Gastroesophageal sphincter (tissue), 4 donors: ENCODE measurements around the gene NOP10. TPM values are rescaled to one million over a fixed set of nuclear protein-coding genes. Genes with fewer than 3 reads are reported as not detected.

Experiments
- ATAC-seq: fragments of 150-250 bp; one replicate; pipeline ENCODE4 v1.9.1; 2016; ENCODE audit warnings: mild to moderate bottlenecking, moderate library complexity
- H3K27ac ChIP-seq, 4 donors: fragments of 200-600 bp; sonication (generic) in 3 of 4; 1 replicate in 3 of 4; 2 replicates in 1 of 4; pipeline ENCODE4 v1.5.1; 2016 to 2019
- H3K27me3 ChIP-seq: fragments of 200-600 bp; sonication (generic); one replicate; pipeline ENCODE4 v1.5.1; 2019
- H3K36me3 ChIP-seq, 2 donors: fragments of 200-600 bp; sonication (generic); one replicate each; pipeline ENCODE4 v1.5.1; 2019; ENCODE audit warnings: control low read depth in 1 of 2
- H3K4me1 ChIP-seq, 3 donors: fragments of 200-600 bp; sonication (generic); 1 replicate in 2 of 3; 2 replicates in 1 of 3; pipeline ENCODE4 v1.5.1; 2016 to 2019; ENCODE audit warnings: control low read depth in 2 of 3
- H3K4me3 ChIP-seq, 2 donors: fragments of 200-600 bp; sonication (generic); one replicate each; pipeline ENCODE4 v1.5.1; 2019; ENCODE audit warnings: mild to moderate bottlenecking in 1 of 2, moderate library complexity in 1 of 2
- H3K9me3 ChIP-seq, 3 donors: fragments of 200-600 bp; sonication (generic); one replicate each; pipeline ENCODE4 v1.5.1; 2017 to 2019; ENCODE audit warnings: control low read depth in 2 of 3
- EP300 ChIP-seq: sonication (generic); formaldehyde crosslinking; IDR thresholded peaks from one replicate; pipeline ENCODE4 v1.6.1; 2017; ENCODE audit warnings: antibody characterized with exemption, mild to moderate bottlenecking
- POLR2A ChIP-seq, 2 donors: fragments of 450-650 bp; IDR thresholded peaks; one replicate each; pipeline ENCODE4 v1.6.1; 2017; ENCODE audit warnings: antibody characterized with exemption in 2 of 2, mild to moderate bottlenecking in 2 of 2, moderate library complexity in 1 of 2
- POLR2AphosphoS5 ChIP-seq: sonication (generic); formaldehyde crosslinking; IDR thresholded peaks from one replicate; pipeline ENCODE4 v1.6.1; 2017; ENCODE audit warnings: antibody characterized with exemption
- WGBS, 2 donors: methylation state at CpG; one replicate each; pipeline ENCODE4 v1.1.5; 2018; ENCODE audit warnings: low coverage in 1 of 2; 5-methylcytosine and 5-hydroxymethylcytosine counted together
- total RNA-seq, 4 donors: library from RNA; depleted of rRNA; stranded (reverse); fragments of >200 nt; gene quantifications; one replicate each; pipeline ENCODE4 v1.1.0, GENCODE V29; 2016
- TF ChIP-seq, protein P1 (sequence below), 4 experiments: fragments of 200-600 bp in 2 of 4; fragments of 450-650 bp in 2 of 4; sonication (generic) in 1 of 4; IDR thresholded peaks; one replicate each; pipeline ENCODE4 v1.5.1; 2017 to 2019; ENCODE audit warnings: antibody characterized with exemption in 4 of 4, mild to moderate bottlenecking in 2 of 4, moderate library complexity in 2 of 4

Gene NOP10
- total RNA-seq, 4 donors from 2014 or later, result 93.3 to 128 (median 108) TPM

DNA sequence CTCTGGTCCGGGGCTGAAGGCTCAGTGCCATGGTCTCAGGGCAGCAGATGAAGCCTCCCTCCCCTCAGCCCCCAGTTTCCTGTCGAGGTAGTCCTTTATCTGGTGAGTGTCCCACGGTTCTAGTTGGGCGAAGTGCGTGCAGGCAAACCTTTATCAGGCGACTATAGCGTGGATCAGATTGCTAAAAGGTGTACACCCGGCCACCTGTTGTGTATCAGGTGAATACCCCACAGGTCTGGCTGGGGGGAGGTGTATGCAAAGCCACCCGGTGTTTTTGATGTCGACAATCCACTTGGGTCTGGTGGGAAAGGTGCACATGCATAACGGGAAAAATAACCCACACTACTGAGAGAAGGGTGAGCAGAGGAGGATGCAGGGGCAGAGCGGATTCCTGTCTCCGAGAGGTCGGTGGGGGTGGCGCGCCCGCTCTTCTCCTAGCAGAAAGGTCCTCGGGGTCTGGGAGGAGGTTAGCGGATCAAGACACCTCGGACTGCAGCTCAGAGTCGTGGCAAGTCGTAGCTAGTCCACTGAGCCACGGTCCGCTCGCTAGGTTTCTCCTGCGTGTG is 5.9 kb downstream of the NOP10 start:
- TF ChIP-seq, protein P1, sequence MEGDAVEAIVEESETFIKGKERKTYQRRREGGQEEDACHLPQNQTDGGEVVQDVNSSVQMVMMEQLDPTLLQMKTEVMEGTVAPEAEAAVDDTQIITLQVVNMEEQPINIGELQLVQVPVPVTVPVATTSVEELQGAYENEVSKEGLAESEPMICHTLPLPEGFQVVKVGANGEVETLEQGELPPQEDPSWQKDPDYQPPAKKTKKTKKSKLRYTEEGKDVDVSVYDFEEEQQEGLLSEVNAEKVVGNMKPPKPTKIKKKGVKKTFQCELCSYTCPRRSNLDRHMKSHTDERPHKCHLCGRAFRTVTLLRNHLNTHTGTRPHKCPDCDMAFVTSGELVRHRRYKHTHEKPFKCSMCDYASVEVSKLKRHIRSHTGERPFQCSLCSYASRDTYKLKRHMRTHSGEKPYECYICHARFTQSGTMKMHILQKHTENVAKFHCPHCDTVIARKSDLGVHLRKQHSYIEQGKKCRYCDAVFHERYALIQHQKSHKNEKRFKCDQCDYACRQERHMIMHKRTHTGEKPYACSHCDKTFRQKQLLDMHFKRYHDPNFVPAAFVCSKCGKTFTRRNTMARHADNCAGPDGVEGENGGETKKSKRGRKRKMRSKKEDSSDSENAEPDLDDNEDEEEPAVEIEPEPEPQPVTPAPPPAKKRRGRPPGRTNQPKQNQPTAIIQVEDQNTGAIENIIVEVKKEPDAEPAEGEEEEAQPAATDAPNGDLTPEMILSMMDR (IDR thresholded peaks at IDR 0.05), result no peak
- no peak for TF ChIP-seq EP300
- TF ChIP-seq POLR2A (IDR thresholded peaks at IDR 0.05), result no peak
- no peak for TF ChIP-seq POLR2AphosphoS5
- peak; percentile 6 for ATAC-seq

GRCh38 chr15:34336231-34336990 is 6.5 kb downstream of the NOP10 start:
- Histone ChIP-seq H3K27ac (peak overlapping the region in 3 of 4 donors; percentile 9 to 90 (median 85)), H3K36me3 (peaks cover 0 to 19% of the 10 kb centered on the region in 2 donors), H3K9me3 (no peaks in the 10 kb centered on the region), H3K4me3 (peak overlapping the region; percentile 70), H3K27me3 (no peaks in the 10 kb centered on the region), H3K4me1 (peaks cover 0 to 59% (median 8%) of the 10 kb centered on the region in 3 donors)
- TF ChIP-seq, protein P1 (IDR thresholded peaks at IDR 0.05), result no peak
- TF ChIP-seq EP300, result no peak
- TF ChIP-seq POLR2AphosphoS5, result no peak
- TF ChIP-seq POLR2A (IDR thresholded peaks at IDR 0.05), result no peak
- 66 to 82% methylated on average over 5 to 15 of the region's 16 CpGs for WGBS, 2 donors
- no peak for ATAC-seq

More for the DNA sequence above, 5.9 kb downstream of the NOP10 start:
- Histone ChIP-seq H3K27ac (peak overlapping the region; percentile 41 to 90 (median 85)), H3K4me1 (peaks cover 0 to 65% (median 14%) of the 10 kb centered on the region in 3 donors), H3K4me3 (peak overlapping the region; percentile 70), H3K9me3 (no peaks in the 10 kb centered on the region), H3K36me3 (peaks cover 0 to 24% of the 10 kb centered on the region in 2 donors), H3K27me3 (no peaks in the 10 kb centered on the region)
- 2 to 3% methylated on average over 5 to 11 of the region's 26 CpGs for WGBS, 2 donors

GRCh38 chr15:34335176-34336032 is 7.5 kb downstream of the NOP10 start:
- WGBS, 2 donors, result 73 to 91% methylated on average over 3 of the region's 3 CpGs
- peaks cover 0 to 50% (median 8%) of the 10 kb centered on the region in 3 donors for H3K4me1 ChIP-seq
- TF ChIP-seq POLR2AphosphoS5 (no peak), POLR2A (IDR thresholded peaks at IDR 0.05) (no peak), EP300 (no peak)
- TF ChIP-seq, protein P1 (IDR thresholded peaks at IDR 0.05), result no peak
- H3K4me3 ChIP-seq, result no peak overlapping the region
- no peaks in the 10 kb centered on the region for H3K9me3 ChIP-seq
- ATAC-seq, result no peak
- H3K36me3 ChIP-seq, result peaks cover 0 to 9% of the 10 kb centered on the region in 2 donors
- H3K27ac ChIP-seq, result peak overlapping the region in 3 of 4 donors; percentile 28 to 37 (median 35)
- H3K27me3 ChIP-seq, result no peaks in the 10 kb centered on the region

- peaks cover 0 to 43% (median 8%) of the 10 kb centered on the region in 3 donors for H3K4me1 ChIP-seq
- H3K4me3 ChIP-seq, result no peak overlapping the region
- no peak for ATAC-seq
- 77 to 86% methylated on average over 4 of the region's 4 CpGs for WGBS, 2 donors
- peak overlapping the region in 1 of 4 donors; percentile 35 for H3K27ac ChIP-seq
- peaks cover 0 to 7% of the 10 kb centered on the region in 2 donors for H3K36me3 ChIP-seq
- TF ChIP-seq, protein P1 (IDR thresholded peaks at IDR 0.05), result no peak
- TF ChIP-seq POLR2A (IDR thresholded peaks at IDR 0.05) (no peak), EP300 (no peak), POLR2AphosphoS5 (no peak)
- no peaks in the 10 kb centered on the region for H3K9me3 ChIP-seq
- no peaks in the 10 kb centered on the region for H3K27me3 ChIP-seq
These were observed 8.3 kb downstream of the NOP10 start for GRCh38 chr15:34334672-34335071.
